Measurements from ENCODE around the gene YJEFN3. TPM values are rescaled to one million over a fixed set of nuclear protein-coding genes. Genes with fewer than 3 reads are reported as not detected.

The YJEFN3 gene
- total RNA-seq, 4 donors from 2014 or later, result 1.2 to 3.3 (median 2.8) TPM

DNA sequence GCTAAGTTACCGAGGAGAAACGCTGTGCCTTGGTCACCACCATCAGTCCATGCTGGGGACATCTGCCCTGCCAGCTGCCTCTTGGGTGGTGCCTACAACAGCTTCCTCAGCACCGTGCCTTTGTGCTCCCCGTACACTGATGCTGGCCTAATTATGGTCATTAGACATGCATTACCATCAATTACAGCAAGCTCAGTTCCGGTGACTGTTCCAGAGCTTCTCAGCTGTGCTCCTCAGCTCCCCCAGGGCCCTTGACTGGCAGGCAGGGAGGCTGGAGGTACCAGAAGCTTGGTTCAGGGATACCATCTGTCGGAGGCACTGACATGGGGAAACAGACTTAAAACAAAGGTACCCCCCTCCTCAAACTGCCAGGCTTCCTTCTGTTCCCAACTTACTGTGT lies 49.5 kb downstream of the YJEFN3 start:
- Histone ChIP-seq H3K9me3 (no peaks in the 10 kb centered on the region), H3K27ac (replicated peaks in 1 of 4) (no peak overlapping the region), H3K27me3 (peaks cover 0 to 3% (median 0%) of the 10 kb centered on the region in 4 donors), H3K36me3 (no peaks in the 10 kb centered on the region), H3K4me3 (no peak overlapping the region), H3K4me1 (no peaks in the 10 kb centered on the region)
- TF ChIP-seq POLR2AphosphoS5 (IDR thresholded peaks at IDR 0.05) (no peak), POLR2A (IDR thresholded peaks at IDR 0.05; ENCODE audit: low read depth) (no peak), CTCF (IDR thresholded peaks at IDR 0.05) (no peak), EP300 (IDR thresholded peaks at IDR 0.05) (no peak)
- WGBS, result 86% methylated on average over 6 of the region's 6 CpGs
- DNase-seq (ENCODE audit: extremely low spot score), result no peak
- intact Hi-C loops (cut with DNase I), result no loop called here

DNA sequence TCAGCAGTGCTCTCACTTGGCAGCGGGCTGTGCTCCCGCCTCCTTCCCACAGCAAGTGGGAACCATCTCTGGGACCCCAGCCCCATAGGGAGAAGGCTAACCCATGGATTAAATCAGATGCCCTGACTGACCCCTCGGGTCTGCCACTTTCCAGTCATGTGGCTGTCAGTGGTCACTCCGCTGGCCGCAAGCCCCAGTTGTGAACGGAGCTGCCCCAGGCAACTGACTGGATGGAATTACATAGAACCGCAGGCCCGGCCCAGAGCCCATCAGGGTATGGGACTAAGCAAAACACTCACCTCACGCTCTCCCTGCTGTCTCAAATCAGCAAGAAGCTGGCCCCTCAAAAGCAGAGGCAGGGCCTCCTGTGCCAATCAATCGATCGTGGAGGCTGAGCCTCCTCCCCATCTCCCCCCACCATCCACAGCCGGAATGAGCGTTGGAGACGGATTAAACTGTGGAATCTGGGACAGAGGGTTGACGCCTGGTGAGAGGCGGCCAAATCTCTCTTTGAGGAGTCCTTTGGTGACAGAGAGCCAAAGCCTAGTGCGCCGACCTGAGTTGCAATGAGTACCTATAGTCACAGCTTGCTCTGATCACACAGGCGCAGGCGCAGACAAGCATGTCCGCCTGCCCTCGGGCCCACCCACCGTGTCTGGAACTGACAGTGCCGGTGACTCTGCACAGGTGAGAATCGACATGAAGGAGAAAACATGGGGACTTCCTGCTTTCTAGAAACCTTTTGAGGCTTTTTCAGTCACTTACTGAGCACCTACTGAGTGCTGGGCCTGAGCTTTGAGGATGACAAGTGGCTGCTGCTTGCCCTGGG lies 51.0 kb downstream of the YJEFN3 start:
- Histone ChIP-seq H3K27me3 (peaks cover 0 to 3% (median 0%) of the 10 kb centered on the region in 4 donors), H3K4me1 (no peaks in the 10 kb centered on the region), H3K9me3 (no peaks in the 10 kb centered on the region), H3K36me3 (no peaks in the 10 kb centered on the region), H3K4me3 (no peak overlapping the region), H3K27ac (replicated peaks in 1 of 4) (no peak overlapping the region)
- no peak for TF ChIP-seq POLR2AphosphoS5 (IDR thresholded peaks at IDR 0.05)
- TF ChIP-seq POLR2A (IDR thresholded peaks at IDR 0.05; ENCODE audit: low read depth), result no peak
- no peak for TF ChIP-seq CTCF (IDR thresholded peaks at IDR 0.05)
- no peak for TF ChIP-seq EP300 (IDR thresholded peaks at IDR 0.05)
- 92% methylated on average over 20 of the region's 25 CpGs for WGBS
- intact Hi-C loops (cut with DNase I), result no loop called here
- no peak for DNase-seq (ENCODE audit: extremely low spot score)

- intact Hi-C loops (cut with DNase I), result no loop called here
- Histone ChIP-seq H3K27me3 (peaks cover 0 to 3% (median 0%) of the 10 kb centered on the region in 4 donors), H3K36me3 (no peaks in the 10 kb centered on the region), H3K4me1 (no peaks in the 10 kb centered on the region), H3K4me3 (no peak overlapping the region), H3K9me3 (no peaks in the 10 kb centered on the region), H3K27ac (replicated peaks in 1 of 4) (no peak overlapping the region)
- DNase-seq (ENCODE audit: extremely low spot score), result no peak
- TF ChIP-seq POLR2A (IDR thresholded peaks at IDR 0.05; ENCODE audit: low read depth), result no peak
- TF ChIP-seq CTCF (IDR thresholded peaks at IDR 0.05), result no peak
- TF ChIP-seq EP300 (IDR thresholded peaks at IDR 0.05), result no peak
- TF ChIP-seq POLR2AphosphoS5 (IDR thresholded peaks at IDR 0.05), result no peak
- 100% methylated on average over 1 of the region's 4 CpGs for WGBS
Measured at GRCh38 chr19:19580418-19580817, 51.7 kb downstream of the YJEFN3 start.

DNA sequence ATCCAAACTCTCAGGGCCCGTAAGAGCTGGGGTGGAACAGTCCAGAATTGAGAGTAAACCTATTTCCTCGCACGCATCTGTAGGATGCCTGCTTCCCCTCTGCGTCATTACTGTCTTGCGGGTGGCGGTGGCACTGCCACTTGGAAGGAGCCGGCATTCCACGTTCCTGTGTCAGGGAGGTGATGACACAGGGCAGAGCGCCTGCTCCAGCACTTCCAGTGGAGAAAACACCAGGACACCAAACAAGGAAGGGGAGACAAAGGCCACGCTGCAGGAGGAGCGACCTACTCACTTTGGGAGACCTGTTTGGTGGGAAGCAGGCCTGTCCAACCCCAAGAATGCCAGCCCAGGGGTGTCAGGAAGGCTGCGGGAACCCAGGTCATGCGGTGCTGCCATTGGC lies 52.7 kb downstream of the YJEFN3 start:
- H3K36me3 ChIP-seq, result no peaks in the 10 kb centered on the region
- no peak for TF ChIP-seq POLR2AphosphoS5 (IDR thresholded peaks at IDR 0.05)
- TF ChIP-seq EP300 (IDR thresholded peaks at IDR 0.05), result no peak
- TF ChIP-seq POLR2A (IDR thresholded peaks at IDR 0.05; ENCODE audit: low read depth), result no peak
- no peak for TF ChIP-seq CTCF (IDR thresholded peaks at IDR 0.05)
- H3K9me3 ChIP-seq, result no peaks in the 10 kb centered on the region
- no peaks in the 10 kb centered on the region for H3K4me1 ChIP-seq
- H3K27ac ChIP-seq (replicated peaks in 1 of 4), result no peak overlapping the region
- DNase-seq (ENCODE audit: extremely low spot score), result no peak
- WGBS, result 87% methylated on average over 13 of the region's 13 CpGs
- peaks cover 0 to 3% (median 0%) of the 10 kb centered on the region in 4 donors for H3K27me3 ChIP-seq
- intact Hi-C loops (cut with DNase I), result no loop called here
- H3K4me3 ChIP-seq, result no peak overlapping the region

All from esophagus muscularis mucosa (tissue), 4 donors.